NB4 (cell line): ENCODE measurements around the gene SCAI.

ENCODE experiments used
- CTCF ChIP-seq: IDR thresholded peaks from one replicate; pipeline ENCODE4 v1.5.1; 2012; ENCODE audit warnings: low read depth, low read length
- MAX ChIP-seq: IDR thresholded peaks from 2 replicates; pipeline ENCODE4 v1.6.1; 2011; ENCODE audit warnings: low read depth, low read length
- POLR2A ChIP-seq: IDR thresholded peaks from 2 replicates; pipeline ENCODE4 v1.6.1; 2011; ENCODE audit warnings: mild to moderate bottlenecking; ENCODE audit not compliant: insufficient read length; ENCODE audit errors: extremely low read depth

- TF ChIP-seq CTCF = no peak
- no peak for TF ChIP-seq POLR2A
- no peak for TF ChIP-seq MAX
Measured at GRCh38 chr9:124968238-124968637, 175.1 kb downstream of the SCAI start.
